Mammary epithelial cell (primary cell): ENCODE measurements around the gene SMYD3.

Experiments
- EZH2 ChIP-seq: IDR thresholded peaks from 2 replicates; pipeline ENCODE4 v1.6.1; 2012; ENCODE audit warnings: low read length, inconsistent platforms, borderline replicate concordance
- TF ChIP-seq, protein P1 (sequence below), 2 donors: IDR thresholded peaks in 1 of 2; conservative IDR thresholded peaks in 1 of 2; 2 replicates each; pipeline ENCODE4 v1.5.1; 2011 to 2012; ENCODE audit warnings: inconsistent platforms in 2 of 2, low read length in 2 of 2, mild to moderate bottlenecking in 2 of 2, control low read depth in 1 of 2, low read depth in 1 of 2; ENCODE audit not compliant: insufficient read depth in 1 of 2; ENCODE audit errors: extremely low read depth in 1 of 2

DNA sequence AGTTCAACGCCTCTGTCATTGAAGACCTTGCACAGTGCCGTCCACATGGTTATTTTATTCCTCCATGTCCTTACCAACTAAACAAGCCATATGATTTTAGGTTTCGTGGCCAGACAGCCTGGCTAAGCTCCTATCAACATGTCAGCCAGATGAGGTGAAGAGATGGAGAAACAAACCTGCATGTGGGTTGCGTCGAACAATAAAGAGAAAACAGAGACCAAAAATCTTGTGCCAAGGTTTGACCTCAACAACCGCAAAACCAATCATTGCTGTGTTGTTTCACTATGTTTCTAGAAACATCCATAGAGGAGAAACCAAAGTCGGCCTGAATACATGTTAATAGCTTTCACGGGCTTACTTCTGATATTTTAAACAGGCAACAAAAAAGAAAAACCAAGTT lies 544.6 kb downstream of the SMYD3 start:
- TF ChIP-seq, protein P1, sequence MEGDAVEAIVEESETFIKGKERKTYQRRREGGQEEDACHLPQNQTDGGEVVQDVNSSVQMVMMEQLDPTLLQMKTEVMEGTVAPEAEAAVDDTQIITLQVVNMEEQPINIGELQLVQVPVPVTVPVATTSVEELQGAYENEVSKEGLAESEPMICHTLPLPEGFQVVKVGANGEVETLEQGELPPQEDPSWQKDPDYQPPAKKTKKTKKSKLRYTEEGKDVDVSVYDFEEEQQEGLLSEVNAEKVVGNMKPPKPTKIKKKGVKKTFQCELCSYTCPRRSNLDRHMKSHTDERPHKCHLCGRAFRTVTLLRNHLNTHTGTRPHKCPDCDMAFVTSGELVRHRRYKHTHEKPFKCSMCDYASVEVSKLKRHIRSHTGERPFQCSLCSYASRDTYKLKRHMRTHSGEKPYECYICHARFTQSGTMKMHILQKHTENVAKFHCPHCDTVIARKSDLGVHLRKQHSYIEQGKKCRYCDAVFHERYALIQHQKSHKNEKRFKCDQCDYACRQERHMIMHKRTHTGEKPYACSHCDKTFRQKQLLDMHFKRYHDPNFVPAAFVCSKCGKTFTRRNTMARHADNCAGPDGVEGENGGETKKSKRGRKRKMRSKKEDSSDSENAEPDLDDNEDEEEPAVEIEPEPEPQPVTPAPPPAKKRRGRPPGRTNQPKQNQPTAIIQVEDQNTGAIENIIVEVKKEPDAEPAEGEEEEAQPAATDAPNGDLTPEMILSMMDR (conservative IDR thresholded peaks at IDR 0.05 in 1 of 2, IDR thresholded peaks at IDR 0.05 in 1 of 2; ENCODE audit: extremely low read depth in 1 of 2, insufficient read depth in 1 of 2, low read depth in 1 of 2, low read length in 2 of 2), result no peak
- no peak for TF ChIP-seq EZH2
